Activated T-helper 17 cell treated with anti-CD3 and anti-CD28 coated beads, Interleukin-2, amount 50 U/mL, for 72 hours (primary cell): ENCODE results near the gene PRSS12. TPM values are rescaled to one million over a fixed set of nuclear protein-coding genes. Genes with fewer than 3 reads are reported as not detected.
"Not testable (repeated sequence)": the region's sequence is repeated elsewhere in the genome, so short reads cannot be mapped to it uniquely, and the experiment has no call there.

Source experiments
- ATAC-seq: fragments of 150-1000 bp; cut with Tn5 transposase; replicated peaks from 2 replicates; pipeline ENCODE4 v1.10.0; 2021; ENCODE audit warnings: mild to moderate bottlenecking, moderate library complexity
- H3K27ac Mint-ChIP-seq: one replicate; pipeline ENCODE4 v1.8.0; 2022; ENCODE audit warnings: mixed read lengths
- H3K27me3 Mint-ChIP-seq: one replicate; pipeline ENCODE4 v1.8.0; 2022; ENCODE audit warnings: mixed read lengths
- H3K36me3 Mint-ChIP-seq: one replicate; pipeline ENCODE4 v1.8.0; 2022; ENCODE audit warnings: low read depth, mild to moderate bottlenecking, mixed read lengths
- H3K4me1 Mint-ChIP-seq: one replicate; pipeline ENCODE4 v1.8.0; 2022; ENCODE audit warnings: mixed read lengths
- H3K4me3 Mint-ChIP-seq: one replicate; pipeline ENCODE4 v1.8.0; 2022; ENCODE audit warnings: mild to moderate bottlenecking, mixed read lengths
- H3K9me3 Mint-ChIP-seq: one replicate; pipeline ENCODE4 v1.8.0; 2022; ENCODE audit warnings: mixed read lengths
- total RNA-seq, 2 donors: library from RNA; stranded (reverse); gene quantifications; one replicate each; pipeline ENCODE4 v1.2.3, GENCODE V29; 2022

PRSS12 gene, protein sequence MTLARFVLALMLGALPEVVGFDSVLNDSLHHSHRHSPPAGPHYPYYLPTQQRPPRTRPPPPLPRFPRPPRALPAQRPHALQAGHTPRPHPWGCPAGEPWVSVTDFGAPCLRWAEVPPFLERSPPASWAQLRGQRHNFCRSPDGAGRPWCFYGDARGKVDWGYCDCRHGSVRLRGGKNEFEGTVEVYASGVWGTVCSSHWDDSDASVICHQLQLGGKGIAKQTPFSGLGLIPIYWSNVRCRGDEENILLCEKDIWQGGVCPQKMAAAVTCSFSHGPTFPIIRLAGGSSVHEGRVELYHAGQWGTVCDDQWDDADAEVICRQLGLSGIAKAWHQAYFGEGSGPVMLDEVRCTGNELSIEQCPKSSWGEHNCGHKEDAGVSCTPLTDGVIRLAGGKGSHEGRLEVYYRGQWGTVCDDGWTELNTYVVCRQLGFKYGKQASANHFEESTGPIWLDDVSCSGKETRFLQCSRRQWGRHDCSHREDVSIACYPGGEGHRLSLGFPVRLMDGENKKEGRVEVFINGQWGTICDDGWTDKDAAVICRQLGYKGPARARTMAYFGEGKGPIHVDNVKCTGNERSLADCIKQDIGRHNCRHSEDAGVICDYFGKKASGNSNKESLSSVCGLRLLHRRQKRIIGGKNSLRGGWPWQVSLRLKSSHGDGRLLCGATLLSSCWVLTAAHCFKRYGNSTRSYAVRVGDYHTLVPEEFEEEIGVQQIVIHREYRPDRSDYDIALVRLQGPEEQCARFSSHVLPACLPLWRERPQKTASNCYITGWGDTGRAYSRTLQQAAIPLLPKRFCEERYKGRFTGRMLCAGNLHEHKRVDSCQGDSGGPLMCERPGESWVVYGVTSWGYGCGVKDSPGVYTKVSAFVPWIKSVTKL
- total RNA-seq, result not detected

DNA sequence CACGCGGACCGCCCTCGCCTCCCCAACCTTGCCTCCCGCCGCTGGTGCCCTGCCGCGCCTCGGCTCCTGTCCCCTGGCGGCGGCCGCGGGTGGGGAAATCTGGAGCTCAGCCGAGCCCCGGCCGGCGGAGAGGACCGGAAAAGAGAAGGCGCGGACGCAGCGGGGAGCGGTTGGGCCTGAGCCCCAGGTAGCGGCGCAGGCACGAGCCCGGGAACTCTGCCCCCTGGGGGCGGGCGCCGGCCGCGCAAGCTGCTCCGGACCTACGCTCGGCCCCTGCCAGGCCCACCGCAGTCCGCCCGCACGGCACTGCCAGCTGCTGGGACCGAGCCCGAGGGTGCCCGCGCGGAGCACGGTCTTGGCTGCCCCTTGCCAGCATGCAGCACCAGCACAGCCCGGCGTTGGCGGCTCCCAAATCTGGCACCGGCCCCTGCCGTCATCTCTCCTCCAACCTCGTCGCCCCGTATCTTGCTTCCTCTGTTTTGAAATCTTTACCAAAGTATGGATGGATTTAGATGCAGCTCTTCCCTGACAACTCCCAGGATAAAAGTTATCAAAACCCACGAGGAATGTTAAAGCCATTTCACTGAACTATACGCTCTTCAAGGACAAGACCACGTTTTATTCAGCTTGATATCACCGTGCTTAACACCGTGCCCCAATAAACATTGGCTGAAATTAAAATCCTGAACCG is at the start of gene PRSS12:
Gene PRSS12, minus strand, starts transcription at position 161 of the 691 bp plus-strand sequence. CDS start 283 bp downstream, outside the sequence.
- H3K27me3 Mint-ChIP-seq, result peaks cover 61% of the 10 kb centered on the region
- peaks cover 4% of the 10 kb centered on the region for H3K36me3 Mint-ChIP-seq
- no peaks in the 10 kb centered on the region for H3K9me3 Mint-ChIP-seq
- peaks cover 7% of the 10 kb centered on the region for H3K4me1 Mint-ChIP-seq
- peak; percentile 96 for ATAC-seq
- peak within 1 kb of the TSS; percentile 84 for H3K4me3 Mint-ChIP-seq
- peak within 1 kb of the TSS; percentile 43 for H3K27ac Mint-ChIP-seq

- no peak overlapping the region for H3K4me3 Mint-ChIP-seq
- H3K9me3 Mint-ChIP-seq, result no peaks in the 10 kb centered on the region
- H3K27me3 Mint-ChIP-seq, result peaks cover 26% of the 10 kb centered on the region
- H3K4me1 Mint-ChIP-seq, result peaks cover 9% of the 10 kb centered on the region
- ATAC-seq, result no peak
- no peak overlapping the region for H3K27ac Mint-ChIP-seq
- no peaks in the 10 kb centered on the region for H3K36me3 Mint-ChIP-seq
Observed at GRCh38 chr4:118400356-118400755, 47.6 kb upstream of the PRSS12 start.

- not testable (repeated sequence) for H3K9me3 Mint-ChIP-seq, H3K36me3 Mint-ChIP-seq, H3K4me3 Mint-ChIP-seq, ATAC-seq, H3K4me1 Mint-ChIP-seq, H3K27ac Mint-ChIP-seq
- H3K27me3 Mint-ChIP-seq, result peaks cover 23% of the 10 kb centered on the region
Observed at GRCh38 chr4:118399883-118400282, 47.1 kb upstream of the PRSS12 start.

- no peak for ATAC-seq
- H3K27me3 Mint-ChIP-seq, result peaks cover 18% of the 10 kb centered on the region
- no peak overlapping the region for H3K27ac Mint-ChIP-seq
- peaks cover 9% of the 10 kb centered on the region for H3K4me1 Mint-ChIP-seq
- no peak overlapping the region for H3K4me3 Mint-ChIP-seq
- no peaks in the 10 kb centered on the region for H3K36me3 Mint-ChIP-seq
- H3K9me3 Mint-ChIP-seq, result no peaks in the 10 kb centered on the region
Observed at GRCh38 chr4:118398226-118399090, 45.7 kb upstream of the PRSS12 start.

DNA sequence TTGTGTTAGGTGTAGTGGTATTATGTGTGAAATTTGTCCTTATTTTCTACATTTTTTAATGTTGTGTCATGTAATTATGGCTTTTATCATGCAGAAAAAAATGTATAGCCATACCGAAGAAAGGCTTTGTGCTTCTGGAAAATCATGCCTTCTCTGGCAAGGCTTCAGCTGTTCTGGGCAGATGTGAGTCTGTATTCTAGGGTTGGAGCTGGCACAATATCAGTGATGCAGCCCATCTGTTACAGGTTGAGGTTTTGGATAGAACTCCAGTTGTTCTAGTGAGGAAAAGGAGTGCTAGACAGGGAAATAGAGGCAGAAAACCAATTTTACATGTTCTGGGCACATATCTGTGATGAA is 44.8 kb upstream of the PRSS12 start:
- Mint-ChIP-seq H3K9me3 (no peaks in the 10 kb centered on the region), H3K27ac (no peak overlapping the region), H3K27me3 (peaks cover 18% of the 10 kb centered on the region), H3K4me1 (peaks cover 9% of the 10 kb centered on the region), H3K36me3 (no peaks in the 10 kb centered on the region), H3K4me3 (no peak overlapping the region)
- ATAC-seq, result no peak

- peak overlapping the region; percentile 24 for H3K27ac Mint-ChIP-seq
- ATAC-seq, result no peak
Observed at GRCh38 chr4:118396881-118397622, 44.2 kb upstream of the PRSS12 start.

GRCh38 chr4:118395057-118395644 is 42.3 kb upstream of the PRSS12 start:
- Mint-ChIP-seq H3K9me3 (no peaks in the 10 kb centered on the region), H3K27me3 (no peaks in the 10 kb centered on the region), H3K4me1 (peaks cover 9% of the 10 kb centered on the region), H3K4me3 (no peak overlapping the region), H3K36me3 (no peaks in the 10 kb centered on the region), H3K27ac (no peak overlapping the region)
- ATAC-seq, result no peak

More at GRCh38 chr4:118396881-118397622, 44.2 kb upstream of the PRSS12 start:
- no peaks in the 10 kb centered on the region for H3K36me3 Mint-ChIP-seq
- peaks cover 9% of the 10 kb centered on the region for H3K4me1 Mint-ChIP-seq
- no peaks in the 10 kb centered on the region for H3K9me3 Mint-ChIP-seq
- H3K27me3 Mint-ChIP-seq, result peaks cover 15% of the 10 kb centered on the region
- H3K4me3 Mint-ChIP-seq, result no peak overlapping the region

DNA sequence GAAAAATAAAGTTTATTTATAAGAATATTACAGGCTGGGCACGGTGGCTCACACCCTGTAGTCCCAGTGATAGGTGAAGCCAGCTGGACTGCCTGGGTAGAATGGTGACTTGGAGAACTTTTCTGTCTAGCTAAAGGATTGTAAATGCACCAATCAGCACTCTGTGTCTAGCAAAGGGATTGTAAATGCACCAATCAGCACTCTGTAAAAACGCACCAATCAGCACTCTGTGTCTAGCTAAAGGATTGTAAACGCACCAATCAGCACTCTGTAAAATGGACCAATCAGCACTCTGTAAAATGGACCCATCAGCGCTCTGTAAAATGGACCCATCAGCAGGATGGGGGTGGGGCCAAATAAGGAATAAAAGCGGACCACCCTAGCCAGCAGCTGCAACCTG is 39.7 kb upstream of the PRSS12 start:
- H3K4me1 Mint-ChIP-seq, H3K9me3 Mint-ChIP-seq, H3K27ac Mint-ChIP-seq, ATAC-seq, H3K4me3 Mint-ChIP-seq, H3K36me3 Mint-ChIP-seq, H3K27me3 Mint-ChIP-seq: not testable (repeated sequence)

DNA sequence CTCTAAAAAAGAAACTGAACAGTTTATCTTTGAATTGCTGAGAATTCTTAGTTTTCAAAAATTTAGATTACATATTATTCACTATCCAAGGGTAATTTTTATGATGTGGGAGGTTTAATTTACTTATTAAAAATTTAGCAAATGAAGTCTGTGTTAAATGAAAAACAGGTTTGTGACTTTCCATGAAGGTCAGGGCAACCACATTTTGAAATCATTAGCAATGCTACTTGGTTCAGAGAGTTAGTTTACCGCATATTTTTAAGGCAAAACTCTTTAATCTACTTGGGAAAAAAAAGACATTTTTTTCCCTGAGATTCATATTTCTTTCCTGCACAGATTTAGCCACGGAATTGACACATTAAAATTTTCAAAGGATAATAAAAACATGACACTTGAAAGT is 37.3 kb upstream of the PRSS12 start:
- ATAC-seq, result no peak
- no peak overlapping the region for H3K27ac Mint-ChIP-seq
- H3K9me3 Mint-ChIP-seq, result peaks cover 3% of the 10 kb centered on the region
- H3K4me3 Mint-ChIP-seq, result no peak overlapping the region
- no peaks in the 10 kb centered on the region for H3K4me1 Mint-ChIP-seq
- H3K36me3 Mint-ChIP-seq, result no peaks in the 10 kb centered on the region
- peaks cover 3% of the 10 kb centered on the region for H3K27me3 Mint-ChIP-seq

DNA sequence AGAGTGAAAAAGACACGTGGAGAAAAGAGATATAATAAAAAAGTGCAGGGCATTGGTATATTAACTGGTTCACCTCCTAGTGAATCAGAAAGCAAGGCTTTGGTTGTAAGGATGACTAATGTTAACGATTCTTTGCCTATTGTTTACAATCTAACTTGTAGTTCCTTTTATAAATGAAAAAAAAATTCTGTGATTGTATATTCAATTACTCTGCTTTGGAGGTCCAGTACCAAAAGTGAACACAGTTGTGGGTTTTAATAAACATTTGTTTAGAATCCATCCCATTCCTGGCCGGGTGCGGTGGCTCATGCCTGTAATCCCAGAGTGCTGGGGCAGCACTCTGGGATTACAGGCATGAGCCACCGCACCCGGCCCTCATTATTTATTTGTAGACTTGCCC is 36.9 kb upstream of the PRSS12 start:
- H3K27me3 Mint-ChIP-seq, result peaks cover 6% of the 10 kb centered on the region
- no peak overlapping the region for H3K27ac Mint-ChIP-seq
- ATAC-seq, result no peak
- no peaks in the 10 kb centered on the region for H3K4me1 Mint-ChIP-seq
- H3K9me3 Mint-ChIP-seq, result peaks cover 3% of the 10 kb centered on the region
- no peak overlapping the region for H3K4me3 Mint-ChIP-seq
- H3K36me3 Mint-ChIP-seq, result no peaks in the 10 kb centered on the region

DNA sequence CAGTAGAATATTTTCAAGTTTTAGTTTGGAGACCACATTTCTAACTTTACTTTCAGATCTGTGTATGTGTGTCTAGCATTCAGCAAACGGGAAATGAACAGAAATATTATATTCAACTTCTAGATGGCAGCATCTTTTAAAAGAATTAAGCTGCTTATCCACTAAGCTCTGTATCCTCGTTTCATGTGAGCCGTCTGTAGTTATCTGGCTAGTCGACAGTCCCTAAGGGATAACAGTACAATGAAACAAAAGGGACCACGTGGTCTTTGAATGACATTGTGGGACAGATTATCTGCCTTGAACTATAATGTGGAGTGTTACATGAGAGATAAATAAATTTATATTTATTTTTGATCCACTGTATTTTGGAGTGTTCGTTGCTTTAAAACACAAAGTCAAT is 35.8 kb upstream of the PRSS12 start:
- Mint-ChIP-seq H3K27ac (no peak overlapping the region), H3K9me3 (peaks cover 3% of the 10 kb centered on the region), H3K27me3 (peaks cover 6% of the 10 kb centered on the region), H3K36me3 (no peaks in the 10 kb centered on the region), H3K4me1 (no peaks in the 10 kb centered on the region), H3K4me3 (no peak overlapping the region)
- ATAC-seq, result no peak

DNA sequence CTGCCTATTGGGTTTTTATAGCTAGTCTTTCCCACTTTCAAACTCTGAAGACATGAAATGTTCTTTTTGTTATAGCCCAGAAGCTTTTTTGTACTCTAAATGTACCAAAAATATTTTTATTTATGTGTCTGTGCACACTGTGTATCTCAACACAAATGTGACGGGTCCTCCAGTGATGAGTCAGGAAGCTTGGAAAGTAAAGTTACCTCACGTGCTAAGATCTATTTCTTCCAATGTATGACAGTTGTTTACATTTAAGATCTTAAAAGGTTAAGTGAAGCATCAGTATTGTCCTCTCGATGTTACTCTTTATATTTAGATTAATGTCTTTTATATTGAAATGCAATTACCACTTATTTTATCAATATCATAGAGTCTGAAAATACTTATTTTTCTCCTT is 29.1 kb upstream of the PRSS12 start:
- no peak for ATAC-seq
- H3K9me3 Mint-ChIP-seq, result peaks cover 3% of the 10 kb centered on the region
- H3K27me3 Mint-ChIP-seq, result peaks cover 8% of the 10 kb centered on the region
- no peaks in the 10 kb centered on the region for H3K36me3 Mint-ChIP-seq
- no peaks in the 10 kb centered on the region for H3K4me1 Mint-ChIP-seq
- H3K4me3 Mint-ChIP-seq, result no peak overlapping the region
- H3K27ac Mint-ChIP-seq, result no peak overlapping the region

GRCh38 chr4:118373614-118374255 is 20.9 kb upstream of the PRSS12 start:
- H3K27me3 Mint-ChIP-seq, result peaks cover 9% of the 10 kb centered on the region
- no peaks in the 10 kb centered on the region for H3K36me3 Mint-ChIP-seq
- H3K27ac Mint-ChIP-seq, result no peak overlapping the region
- no peaks in the 10 kb centered on the region for H3K4me1 Mint-ChIP-seq
- H3K4me3 Mint-ChIP-seq, result no peak overlapping the region
- H3K9me3 Mint-ChIP-seq, result no peaks in the 10 kb centered on the region
- no peak for ATAC-seq
